Osteocyte (in vitro differentiated cells): Measurements from ENCODE around the gene SDK2. TPM values are rescaled to one million over a fixed set of nuclear protein-coding genes. Genes with fewer than 3 reads are reported as not detected.
A peak's percentile ranks its signal among the peaks of the same experiment; 100 is the strongest.

Experiments used
- DNase-seq: peaks from one replicate; pipeline ENCODE4 v3.0.0; 2021; ENCODE audit warnings: mixed read lengths; ENCODE audit not compliant: unreplicated experiment; ENCODE audit errors: extremely low spot score
- H3K27ac Mint-ChIP-seq: one replicate; pipeline ENCODE4 v1.8.0; 2021; ENCODE audit warnings: mild to moderate bottlenecking, mixed read lengths; ENCODE audit not compliant: unreplicated experiment
- H3K27me3 Mint-ChIP-seq: one replicate; pipeline ENCODE4 v1.8.0; 2021; ENCODE audit warnings: mixed read lengths; ENCODE audit not compliant: unreplicated experiment
- H3K36me3 Mint-ChIP-seq: one replicate; pipeline ENCODE4 v1.8.0; 2021; ENCODE audit warnings: mixed read lengths; ENCODE audit not compliant: unreplicated experiment
- H3K4me1 Mint-ChIP-seq: one replicate; pipeline ENCODE4 v1.8.0; 2021; ENCODE audit warnings: mixed read lengths; ENCODE audit not compliant: unreplicated experiment
- H3K4me3 Mint-ChIP-seq: one replicate; pipeline ENCODE4 v1.8.0; 2021; ENCODE audit warnings: mild to moderate bottlenecking, moderate library complexity, mixed read lengths; ENCODE audit not compliant: unreplicated experiment
- H3K9me3 Mint-ChIP-seq: one replicate; pipeline ENCODE4 v1.8.0; 2021; ENCODE audit warnings: mixed read lengths; ENCODE audit not compliant: unreplicated experiment
- total RNA-seq: library from RNA; stranded (reverse); gene quantifications from 2 replicates; pipeline ENCODE4 v1.2.1, GENCODE V29; 2021
- TF ChIP-seq, protein P1 (sequence below): fragments of 200-600 bp; sonication (generic); IDR thresholded peaks from 2 replicates; pipeline ENCODE4 v1.5.0; 2021; ENCODE audit warnings: antibody characterized with exemption, mild to moderate bottlenecking, moderate library complexity

Gene SDK2
- total RNA-seq, 1 donor from 2014 or later, result 16.5 TPM

DNA sequence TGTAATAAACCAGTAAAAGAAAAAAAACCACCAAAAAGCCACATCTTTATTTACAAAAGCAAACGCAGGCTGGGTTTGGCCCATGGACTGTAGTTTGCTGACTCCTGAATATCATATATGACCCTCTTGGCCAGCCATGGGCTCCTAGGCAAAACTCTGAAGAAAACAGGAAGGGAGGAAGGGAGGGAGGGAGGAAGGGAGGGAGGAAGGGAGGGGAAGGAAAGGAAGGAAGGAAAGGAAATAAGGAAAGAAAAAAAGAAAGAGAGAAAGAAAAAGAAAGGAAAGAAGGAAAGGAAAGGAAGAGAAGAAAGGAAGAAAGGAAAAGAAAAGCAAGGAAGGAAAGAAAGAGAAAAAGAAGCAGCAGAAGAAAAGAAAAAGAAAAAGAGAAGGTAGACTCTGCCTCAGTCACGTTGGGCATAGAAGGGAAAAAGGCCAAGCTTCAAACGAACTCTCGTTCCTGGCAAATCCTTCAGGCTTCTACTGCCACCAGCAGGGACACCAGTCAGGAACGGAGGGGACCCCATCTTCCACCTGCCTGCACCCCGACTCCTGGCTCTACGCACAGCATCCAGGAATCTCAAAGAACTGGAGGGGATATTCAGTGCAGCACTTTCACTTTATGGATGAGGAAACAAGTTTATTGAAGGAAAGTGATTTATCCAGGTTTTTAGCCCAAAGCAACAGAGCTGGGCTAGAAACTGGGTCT lies 354.5 kb downstream of the SDK2 start:
- no peak for DNase-seq
- TF ChIP-seq, protein P1, sequence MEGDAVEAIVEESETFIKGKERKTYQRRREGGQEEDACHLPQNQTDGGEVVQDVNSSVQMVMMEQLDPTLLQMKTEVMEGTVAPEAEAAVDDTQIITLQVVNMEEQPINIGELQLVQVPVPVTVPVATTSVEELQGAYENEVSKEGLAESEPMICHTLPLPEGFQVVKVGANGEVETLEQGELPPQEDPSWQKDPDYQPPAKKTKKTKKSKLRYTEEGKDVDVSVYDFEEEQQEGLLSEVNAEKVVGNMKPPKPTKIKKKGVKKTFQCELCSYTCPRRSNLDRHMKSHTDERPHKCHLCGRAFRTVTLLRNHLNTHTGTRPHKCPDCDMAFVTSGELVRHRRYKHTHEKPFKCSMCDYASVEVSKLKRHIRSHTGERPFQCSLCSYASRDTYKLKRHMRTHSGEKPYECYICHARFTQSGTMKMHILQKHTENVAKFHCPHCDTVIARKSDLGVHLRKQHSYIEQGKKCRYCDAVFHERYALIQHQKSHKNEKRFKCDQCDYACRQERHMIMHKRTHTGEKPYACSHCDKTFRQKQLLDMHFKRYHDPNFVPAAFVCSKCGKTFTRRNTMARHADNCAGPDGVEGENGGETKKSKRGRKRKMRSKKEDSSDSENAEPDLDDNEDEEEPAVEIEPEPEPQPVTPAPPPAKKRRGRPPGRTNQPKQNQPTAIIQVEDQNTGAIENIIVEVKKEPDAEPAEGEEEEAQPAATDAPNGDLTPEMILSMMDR, result no peak
- Mint-ChIP-seq H3K4me3 (no peak overlapping the region), H3K9me3 (no peaks in the 10 kb centered on the region), H3K36me3 (peaks cover 8% of the 10 kb centered on the region), H3K27ac (peak overlapping the region; percentile 93), H3K4me1 (peaks cover 83% of the 10 kb centered on the region), H3K27me3 (no peaks in the 10 kb centered on the region)

DNA sequence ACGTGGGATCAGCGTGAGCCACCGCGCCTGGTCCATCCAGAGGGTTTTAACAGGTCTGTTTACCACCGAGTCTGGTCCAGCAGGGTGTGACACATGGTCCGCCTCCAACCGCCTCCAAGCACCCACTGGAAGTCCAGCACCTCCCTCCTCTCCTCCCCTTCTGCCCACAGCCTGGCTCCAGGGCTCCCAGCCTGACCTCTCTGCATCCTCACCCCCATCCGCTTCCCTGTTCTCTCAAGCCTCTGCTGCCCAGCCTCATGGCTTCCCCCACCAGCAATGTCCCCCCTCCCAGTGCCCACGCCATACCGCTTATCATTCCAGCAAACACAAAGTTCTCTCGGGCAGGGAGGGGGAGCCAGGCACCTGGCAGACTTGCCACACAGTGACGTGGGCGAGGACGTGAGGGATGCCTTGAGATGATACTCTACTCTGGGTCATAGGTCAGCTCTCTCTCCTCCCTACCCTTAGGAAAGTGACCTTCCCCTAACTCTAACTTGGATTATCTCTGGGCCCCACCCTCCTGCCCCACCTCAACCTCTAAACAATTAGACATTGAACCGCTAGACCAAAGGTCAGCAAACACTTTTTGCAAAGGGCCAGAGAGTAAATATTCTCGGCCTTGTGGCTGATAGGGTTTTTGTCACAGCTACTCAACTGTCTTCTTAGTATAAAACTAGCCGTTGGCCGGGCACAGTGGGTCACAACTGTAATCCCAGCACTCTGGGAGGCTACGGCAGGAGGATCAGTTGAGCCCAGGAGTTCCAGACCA lies 355.5 kb downstream of the SDK2 start:
- Mint-ChIP-seq H3K4me1 (peaks cover 86% of the 10 kb centered on the region), H3K27ac (peak overlapping the region; percentile 93), H3K36me3 (peaks cover 8% of the 10 kb centered on the region), H3K4me3 (no peak overlapping the region), H3K9me3 (no peaks in the 10 kb centered on the region), H3K27me3 (no peaks in the 10 kb centered on the region)
- TF ChIP-seq, protein P1, result no peak
- no peak for DNase-seq

DNA sequence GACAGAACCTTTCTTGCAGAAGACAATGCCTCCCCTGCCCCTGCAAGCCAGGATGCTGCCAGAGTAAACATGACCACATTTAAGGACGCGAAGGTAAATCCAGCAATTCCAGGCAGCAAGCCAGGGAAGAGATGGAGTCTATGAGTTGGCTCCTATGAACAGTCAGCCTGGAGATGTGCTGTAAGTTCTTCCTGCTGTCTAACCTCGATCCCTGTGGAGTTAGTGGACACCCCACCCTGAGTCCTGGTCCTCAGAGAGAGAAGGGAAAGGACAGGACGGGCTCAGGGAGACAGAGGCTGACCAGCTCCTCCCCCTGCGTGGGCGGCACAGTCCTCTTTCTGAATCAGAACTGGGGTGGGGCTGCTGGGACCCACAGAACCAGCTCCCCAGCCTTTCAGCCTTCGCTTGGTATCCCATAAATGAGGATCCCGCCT lies 357.4 kb downstream of the SDK2 start:
- TF ChIP-seq, protein P1, result no peak
- H3K36me3 Mint-ChIP-seq, result peaks cover 8% of the 10 kb centered on the region
- H3K27ac Mint-ChIP-seq, result no peak overlapping the region
- no peak overlapping the region for H3K4me3 Mint-ChIP-seq
- no peak for DNase-seq
- H3K9me3 Mint-ChIP-seq, result no peaks in the 10 kb centered on the region
- peaks cover 74% of the 10 kb centered on the region for H3K4me1 Mint-ChIP-seq
- no peaks in the 10 kb centered on the region for H3K27me3 Mint-ChIP-seq

DNA sequence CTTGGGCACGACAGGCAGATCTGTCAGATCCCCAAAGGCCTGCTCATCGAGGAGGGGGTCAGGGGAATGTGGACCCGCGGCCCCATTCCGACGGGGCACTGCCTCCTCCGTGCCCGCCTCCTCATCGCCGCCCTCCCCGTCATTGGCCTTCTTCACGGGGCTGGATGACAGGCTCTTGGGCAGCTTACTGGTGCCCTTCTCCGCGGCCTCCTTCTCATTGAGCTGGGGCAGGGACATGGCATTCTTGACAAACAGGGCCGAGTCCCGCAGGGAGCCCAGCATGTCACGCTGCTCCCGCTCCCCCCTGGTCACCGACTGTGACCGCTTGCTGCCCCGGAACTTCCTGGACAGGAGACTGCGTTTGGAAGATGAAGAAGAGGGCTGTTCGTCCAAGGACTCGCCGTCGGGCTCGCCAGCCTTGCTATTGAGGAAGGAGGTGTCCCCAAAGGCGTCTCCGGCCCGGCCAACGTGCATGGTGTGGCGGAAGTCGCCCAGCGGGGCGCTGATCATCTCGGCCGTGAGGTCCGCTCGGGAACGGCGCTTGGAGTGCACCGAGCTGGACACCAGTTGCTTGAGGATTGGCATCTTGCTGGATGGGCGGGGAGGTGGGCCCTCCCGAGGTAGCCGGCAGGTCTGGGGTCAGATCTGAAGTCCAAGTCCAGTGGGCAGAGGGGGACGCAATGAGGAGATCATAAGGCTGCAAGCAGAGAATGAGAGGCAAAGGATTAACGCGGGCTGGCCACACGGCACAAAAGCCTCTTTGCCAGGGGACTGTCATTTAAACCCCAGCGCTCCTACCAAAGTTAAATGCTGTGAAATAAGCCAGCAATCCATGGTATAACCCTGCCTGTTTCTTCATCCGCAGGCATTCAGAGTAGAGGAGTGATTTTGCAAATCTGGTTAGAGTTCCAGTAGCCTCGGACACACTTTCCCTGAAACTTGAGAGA lies 358.1 kb downstream of the SDK2 start:
- Mint-ChIP-seq H3K27me3 (no peaks in the 10 kb centered on the region), H3K36me3 (peaks cover 10% of the 10 kb centered on the region), H3K4me1 (peaks cover 67% of the 10 kb centered on the region), H3K9me3 (no peaks in the 10 kb centered on the region), H3K27ac (no peak overlapping the region), H3K4me3 (no peak overlapping the region)
- TF ChIP-seq, protein P1, result no peak
- DNase-seq, result no peak
